ENCODE measurements around the gene MIER1. TPM values are rescaled to one million over a fixed set of nuclear protein-coding genes. Genes with fewer than 3 reads are reported as not detected.
"Not testable (repeated sequence)": the region's sequence is repeated elsewhere in the genome, so short reads cannot be mapped to it uniquely, and the experiment has no call there.

MIER1 gene
- total RNA-seq, 1 donor from 2014 or later: 39.2 TPM

DNA sequence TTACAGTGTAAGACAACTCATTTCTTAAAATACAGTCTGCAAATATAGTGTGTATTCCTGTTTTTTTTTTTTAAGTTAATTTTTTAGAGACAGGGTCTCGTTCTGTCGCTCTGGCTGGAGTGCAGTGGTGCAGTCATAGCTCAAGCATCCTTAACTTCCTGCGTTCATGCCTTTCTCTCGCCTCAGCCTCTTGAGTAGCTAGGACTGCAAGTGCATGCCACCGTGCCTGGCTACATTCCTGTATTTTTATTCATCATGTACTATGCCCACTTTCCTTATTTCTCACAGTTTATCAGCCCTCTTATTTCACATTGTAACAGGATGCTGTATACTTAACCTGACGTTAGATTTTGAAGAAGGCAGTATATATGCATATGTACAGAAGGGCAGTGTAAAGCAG lies 26.7 kb downstream of the MIER1 start:
- CTCF ChIA-PET: no interaction called here
- Mint-ChIP-seq H3K4me1 (peaks cover 2% of the 10 kb centered on the region), H3K27ac (no peak overlapping the region), H3K4me3 (no peak overlapping the region), H3K27me3 (no peaks in the 10 kb centered on the region), H3K9me3 (no peaks in the 10 kb centered on the region), H3K36me3 (ENCODE audit: low read depth) (peaks cover 86% of the 10 kb centered on the region)
- POLR2A ChIA-PET: no interaction called here
- no peak for ATAC-seq (ENCODE audit: low read depth)
- intact Hi-C loops (cut with micrococcal nuclease): no loop called here
- TF ChIP-seq, protein P1, sequence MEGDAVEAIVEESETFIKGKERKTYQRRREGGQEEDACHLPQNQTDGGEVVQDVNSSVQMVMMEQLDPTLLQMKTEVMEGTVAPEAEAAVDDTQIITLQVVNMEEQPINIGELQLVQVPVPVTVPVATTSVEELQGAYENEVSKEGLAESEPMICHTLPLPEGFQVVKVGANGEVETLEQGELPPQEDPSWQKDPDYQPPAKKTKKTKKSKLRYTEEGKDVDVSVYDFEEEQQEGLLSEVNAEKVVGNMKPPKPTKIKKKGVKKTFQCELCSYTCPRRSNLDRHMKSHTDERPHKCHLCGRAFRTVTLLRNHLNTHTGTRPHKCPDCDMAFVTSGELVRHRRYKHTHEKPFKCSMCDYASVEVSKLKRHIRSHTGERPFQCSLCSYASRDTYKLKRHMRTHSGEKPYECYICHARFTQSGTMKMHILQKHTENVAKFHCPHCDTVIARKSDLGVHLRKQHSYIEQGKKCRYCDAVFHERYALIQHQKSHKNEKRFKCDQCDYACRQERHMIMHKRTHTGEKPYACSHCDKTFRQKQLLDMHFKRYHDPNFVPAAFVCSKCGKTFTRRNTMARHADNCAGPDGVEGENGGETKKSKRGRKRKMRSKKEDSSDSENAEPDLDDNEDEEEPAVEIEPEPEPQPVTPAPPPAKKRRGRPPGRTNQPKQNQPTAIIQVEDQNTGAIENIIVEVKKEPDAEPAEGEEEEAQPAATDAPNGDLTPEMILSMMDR (IDR thresholded peaks at IDR 0.05): no peak
- no peak for DNase-seq

DNA sequence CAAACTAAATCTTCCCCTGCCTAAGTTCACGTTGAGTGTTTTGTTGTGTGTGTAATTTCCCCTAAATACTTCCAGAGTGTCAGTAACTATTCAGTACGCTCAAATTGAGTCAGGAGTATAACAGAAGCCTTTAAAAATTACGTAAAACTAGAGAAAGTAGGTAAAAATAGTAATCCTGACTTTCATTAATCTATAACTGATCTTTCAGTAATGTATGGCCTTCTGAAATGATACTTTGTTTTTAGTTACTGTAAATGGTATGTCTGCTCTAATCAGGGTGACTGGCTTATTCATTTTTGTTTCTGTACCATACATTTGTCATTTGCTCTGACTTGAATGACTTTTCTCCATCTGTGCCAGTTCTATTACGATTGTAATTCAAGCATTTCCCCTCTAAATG lies 29.4 kb downstream of the MIER1 start:
- Mint-ChIP-seq H3K4me1 (peaks cover 6% of the 10 kb centered on the region), H3K4me3 (no peak overlapping the region), H3K27ac (no peak overlapping the region), H3K36me3 (ENCODE audit: low read depth) (peaks cover 79% of the 10 kb centered on the region), H3K9me3 (no peaks in the 10 kb centered on the region), H3K27me3 (no peaks in the 10 kb centered on the region)
- TF ChIP-seq, protein P1 (IDR thresholded peaks at IDR 0.05): no peak
- intact Hi-C loops (cut with micrococcal nuclease): no loop called here
- DNase-seq (no peak), ATAC-seq (ENCODE audit: low read depth) (no peak)
- ChIA-PET POLR2A (no interaction called here), CTCF (no interaction called here)

DNA sequence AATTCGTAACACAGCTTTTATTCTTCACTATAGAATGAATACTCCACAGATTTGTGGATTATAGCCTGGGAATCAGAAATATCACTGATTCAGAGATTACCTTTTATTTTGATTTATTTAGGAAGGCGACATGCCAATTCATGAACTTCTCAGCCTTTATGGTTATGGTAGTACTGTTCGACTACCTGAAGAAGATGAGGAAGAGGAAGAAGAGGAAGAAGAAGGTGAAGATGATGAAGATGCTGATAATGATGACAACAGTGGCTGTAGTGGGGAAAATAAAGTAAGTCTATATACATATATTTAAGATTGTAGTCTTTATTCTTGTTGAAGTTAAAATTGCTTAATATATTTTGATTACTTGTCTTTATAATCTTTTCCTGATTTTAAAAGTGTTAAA lies 33.1 kb downstream of the MIER1 start:
- ChIA-PET CTCF (interaction anchor here (1.1 kb wide), 1 partner anchor 191 kb away, joined by 3 read pairs; no protein-coding TSS in a partner anchor), POLR2A (no interaction called here)
- intact Hi-C loops (cut with micrococcal nuclease): no loop called here
- Mint-ChIP-seq H3K9me3 (no peaks in the 10 kb centered on the region), H3K27ac (no peak overlapping the region), H3K4me1 (peaks cover 6% of the 10 kb centered on the region), H3K36me3 (ENCODE audit: low read depth) (peaks cover 83% of the 10 kb centered on the region), H3K27me3 (no peaks in the 10 kb centered on the region), H3K4me3 (no peak overlapping the region)
- ATAC-seq (ENCODE audit: low read depth) (no peak), DNase-seq (no peak)
- TF ChIP-seq, protein P1 (IDR thresholded peaks at IDR 0.05): no peak

DNA sequence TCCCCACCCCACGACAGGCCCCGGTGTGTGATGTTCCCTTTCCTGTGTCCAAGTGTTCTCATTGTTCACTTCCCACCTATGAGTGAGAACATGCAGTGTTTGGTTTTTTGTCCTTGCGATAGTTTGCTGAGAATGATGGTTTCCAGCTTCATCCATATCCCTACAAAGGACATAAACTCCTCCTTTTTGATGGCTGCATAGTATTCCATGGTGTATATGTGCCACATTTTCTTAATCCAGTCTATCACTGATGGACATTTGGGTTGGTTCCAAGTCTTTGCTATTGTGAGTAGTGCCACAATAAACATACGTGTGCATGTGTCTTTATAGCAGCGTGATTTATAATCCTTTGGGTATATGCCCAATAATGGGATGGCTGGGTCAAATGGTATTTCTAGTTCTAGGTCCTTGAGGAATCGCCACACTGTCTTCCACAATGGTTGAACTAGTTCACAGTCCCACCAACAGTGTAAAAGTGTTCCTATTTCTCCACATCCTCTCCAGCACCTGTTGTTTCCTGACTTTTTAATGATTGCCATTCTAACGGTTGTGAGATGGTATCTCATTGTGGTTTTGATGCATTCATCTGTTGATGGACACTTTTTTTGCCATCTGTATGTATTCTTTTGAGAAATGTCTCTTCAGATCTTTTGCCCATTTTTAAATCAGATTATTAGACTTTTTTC lies 41.5 kb downstream of the MIER1 start:
- CTCF ChIA-PET; H3K4me3 Mint-ChIP-seq; intact Hi-C loops (cut with micrococcal nuclease); DNase-seq; H3K27me3 Mint-ChIP-seq; H3K9me3 Mint-ChIP-seq; H3K4me1 Mint-ChIP-seq; ATAC-seq (ENCODE audit: low read depth); H3K27ac Mint-ChIP-seq; POLR2A ChIA-PET: not testable (repeated sequence)
- peaks cover 92% of the 10 kb centered on the region for H3K36me3 Mint-ChIP-seq (ENCODE audit: low read depth)

DNA sequence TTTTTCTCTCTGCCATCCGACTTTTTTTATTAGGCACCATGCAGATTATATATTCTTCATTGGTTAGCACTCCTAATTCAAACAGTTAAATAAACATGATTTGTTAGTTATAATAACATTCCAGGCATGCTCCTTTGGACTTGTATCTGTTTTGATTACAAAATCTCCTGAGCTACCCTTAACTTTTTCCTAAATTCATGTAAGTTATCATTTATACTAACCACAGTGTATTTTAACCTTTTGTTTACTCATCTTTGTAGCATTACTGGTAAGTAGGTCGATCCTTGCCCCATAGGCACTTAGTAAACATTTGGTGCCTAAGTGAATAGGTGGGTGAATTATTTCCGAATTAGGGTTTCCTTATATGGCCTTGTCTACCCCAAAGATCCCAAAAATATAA lies 43.8 kb downstream of the MIER1 start:
- DNase-seq (no peak), ATAC-seq (ENCODE audit: low read depth) (no peak)
- POLR2A ChIA-PET: no interaction called here
- H3K4me1 Mint-ChIP-seq: no peaks in the 10 kb centered on the region
- peaks cover 83% of the 10 kb centered on the region for H3K36me3 Mint-ChIP-seq (ENCODE audit: low read depth)
- CTCF ChIA-PET: no interaction called here
- H3K27ac Mint-ChIP-seq: no peak overlapping the region
- H3K4me3 Mint-ChIP-seq: no peak overlapping the region
- H3K9me3 Mint-ChIP-seq: peaks cover 7% of the 10 kb centered on the region
- intact Hi-C loops (cut with micrococcal nuclease): loop anchor here (1.0 kb wide), 1 partner anchor 11 kb away; no protein-coding TSS in a partner anchor
- no peaks in the 10 kb centered on the region for H3K27me3 Mint-ChIP-seq
- TF ChIP-seq, protein P1 (IDR thresholded peaks at IDR 0.05): no peak

DNA sequence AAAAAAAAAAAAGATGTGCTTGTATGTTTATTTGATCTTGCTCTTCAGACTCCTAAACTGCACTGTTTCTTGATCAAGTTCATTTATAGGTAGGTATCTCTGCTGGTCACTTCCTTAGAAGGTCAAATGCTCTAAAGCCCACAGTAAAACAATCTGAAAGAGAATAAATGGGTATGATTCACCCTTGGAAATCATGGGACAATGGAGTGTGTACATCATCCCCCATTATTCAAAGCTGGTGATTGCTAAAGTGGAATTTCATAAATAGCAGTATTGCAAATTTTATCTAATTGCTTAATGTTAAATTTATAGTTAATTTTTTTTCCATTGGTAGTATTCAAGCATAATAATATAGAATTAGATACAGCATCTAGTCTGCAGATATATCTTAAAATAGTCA lies 53.4 kb downstream of the MIER1 start:
- Mint-ChIP-seq H3K9me3 (no peaks in the 10 kb centered on the region), H3K27me3 (no peaks in the 10 kb centered on the region), H3K36me3 (ENCODE audit: low read depth) (peaks cover 66% of the 10 kb centered on the region), H3K27ac (no peak overlapping the region), H3K4me1 (peaks cover 11% of the 10 kb centered on the region), H3K4me3 (no peak overlapping the region)
- ChIA-PET POLR2A (no interaction called here), CTCF (interaction anchor here (0.6 kb wide), 1 partner anchor 1018 kb away, joined by 3 read pairs; no protein-coding TSS in a partner anchor)
- intact Hi-C loops (cut with micrococcal nuclease): no loop called here
- no peak for ATAC-seq (ENCODE audit: low read depth)
- no peak for DNase-seq
- TF ChIP-seq, protein P1 (IDR thresholded peaks at IDR 0.05): no peak

DNA sequence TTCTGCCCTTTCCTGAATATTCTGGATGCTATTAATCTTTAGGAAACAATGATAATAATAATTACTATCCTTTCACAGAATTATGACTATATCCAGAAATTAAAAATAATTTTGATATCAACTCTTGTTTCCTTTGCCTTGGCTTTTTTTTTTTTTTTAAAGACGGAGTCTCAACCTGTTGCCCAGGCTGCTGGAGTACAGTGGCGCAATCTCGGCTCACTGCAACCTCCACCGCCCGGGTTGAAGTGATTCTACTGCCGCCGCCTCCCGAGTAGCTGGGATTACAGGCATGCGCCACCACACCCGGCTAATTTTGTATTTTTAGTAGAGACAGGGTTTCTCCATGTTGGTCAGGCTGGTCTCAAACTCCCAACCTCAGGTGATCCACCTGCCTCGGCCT lies 54.8 kb downstream of the MIER1 start:
- H3K4me3 Mint-ChIP-seq; ATAC-seq (ENCODE audit: low read depth); POLR2A ChIA-PET; H3K27ac Mint-ChIP-seq; H3K9me3 Mint-ChIP-seq; DNase-seq; H3K27me3 Mint-ChIP-seq: not testable (repeated sequence)
- CTCF ChIA-PET: interaction anchor here (2.4 kb wide), 1 partner anchor 170 kb away, joined by 13 read pairs; no protein-coding TSS in a partner anchor
- intact Hi-C loops (cut with micrococcal nuclease): loop anchor here (1.0 to 5.0 kb wide), 3 partner anchors 11 to 453 kb away; partner anchors contain the start of gene SERBP1
- H3K36me3 Mint-ChIP-seq (ENCODE audit: low read depth): peaks cover 72% of the 10 kb centered on the region
- peaks cover 16% of the 10 kb centered on the region for H3K4me1 Mint-ChIP-seq

All from activated B cell treated with CpG ODN at 0.5 μM for 24 hours (primary cell).